Pericardium fibroblast (primary cell): Measurements from ENCODE around the gene PIK3R2. TPM values are rescaled to one million over a fixed set of nuclear protein-coding genes. Genes with fewer than 3 reads are reported as not detected.

Source experiments
- total RNA-seq: library from RNA; depleted of rRNA; stranded (reverse); fragments of >200 nt; gene quantifications from 2 replicates; pipeline ENCODE4 v1.2.3, GENCODE V29; 2015

The PIK3R2 gene
- 48.8 and 49.8 TPM in 2 replicates for total RNA-seq

DNA sequence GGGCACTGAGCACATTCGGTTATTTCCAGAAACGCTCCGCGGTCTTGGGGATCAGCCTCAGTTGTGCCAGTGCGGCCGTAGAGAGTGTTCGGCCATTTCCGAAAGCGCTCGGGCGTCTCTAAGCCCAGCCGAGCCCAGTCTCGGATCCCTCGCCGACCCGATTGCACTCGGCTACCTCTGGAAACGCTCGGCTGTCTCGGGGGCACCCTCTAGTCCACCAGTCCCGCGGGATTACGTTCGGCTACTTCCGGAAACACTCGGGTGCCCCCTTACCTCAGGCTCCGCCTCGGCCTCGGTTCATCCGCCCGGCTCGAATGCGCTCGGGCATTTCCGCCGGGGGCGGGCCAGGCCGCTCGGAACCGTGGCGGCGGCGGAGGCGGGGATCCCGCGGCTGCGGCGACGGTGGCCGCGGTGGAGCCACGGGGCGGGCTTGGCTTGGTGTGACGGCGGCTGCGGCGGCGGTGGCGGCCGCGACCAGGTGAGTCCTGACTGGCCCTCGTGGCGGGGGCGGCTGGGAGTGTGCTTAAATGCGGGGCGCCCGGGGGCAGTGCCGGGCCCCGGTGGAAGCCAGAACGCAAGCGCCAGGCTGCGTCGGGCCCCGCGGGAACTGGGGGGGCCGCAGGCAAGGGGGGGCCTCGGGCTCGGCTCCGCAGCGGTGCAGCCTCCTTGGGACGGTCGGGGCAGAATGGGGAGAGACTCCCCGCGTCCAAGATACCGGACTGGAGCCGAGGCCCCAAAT lies at the start of gene PIK3R2:
Gene PIK3R2, plus strand, starts transcription at position 347 of the 739 bp plus-strand sequence. CDS start 2,717 bp downstream, outside the sequence.

DNA sequence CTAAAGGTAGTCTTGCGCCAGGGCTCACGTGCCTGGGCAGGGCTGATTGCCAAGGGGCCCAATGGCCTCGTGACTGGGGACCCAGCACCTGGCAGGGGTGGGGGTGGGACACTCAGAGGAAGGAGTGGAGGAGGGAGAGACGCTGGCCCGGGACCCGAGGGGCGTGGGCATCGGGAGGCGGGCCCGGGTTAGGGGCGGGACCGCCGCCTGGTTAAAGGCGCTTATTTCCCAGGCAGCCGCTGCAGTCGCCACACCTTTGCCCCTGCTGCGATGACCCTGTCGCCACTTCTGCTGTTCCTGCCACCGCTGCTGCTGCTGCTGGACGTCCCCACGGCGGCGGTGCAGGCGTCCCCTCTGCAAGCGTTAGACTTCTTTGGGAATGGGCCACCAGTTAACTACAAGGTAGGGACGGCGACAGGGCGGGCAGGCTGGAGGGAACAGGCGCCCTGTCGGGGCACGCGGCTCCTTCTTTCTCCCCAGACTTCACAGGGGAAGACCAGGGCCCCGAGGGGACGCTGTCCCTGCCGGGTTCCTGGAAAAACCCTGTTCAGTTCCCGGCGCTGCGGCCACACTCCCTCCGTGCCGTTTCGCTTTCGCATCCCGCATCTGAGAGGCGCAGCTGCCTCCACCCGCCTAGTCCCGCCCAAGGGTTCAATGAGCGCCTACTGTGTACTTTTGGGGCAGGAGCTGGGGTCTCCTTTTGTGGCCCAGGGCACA lies 20.8 kb downstream of the PIK3R2 start, which contains the start of gene IFI30:
Gene IFI30, plus strand, starts transcription at position 242 of the 717 bp plus-strand sequence. Its CDS starts 29 bp downstream, at position 271.

DNA sequence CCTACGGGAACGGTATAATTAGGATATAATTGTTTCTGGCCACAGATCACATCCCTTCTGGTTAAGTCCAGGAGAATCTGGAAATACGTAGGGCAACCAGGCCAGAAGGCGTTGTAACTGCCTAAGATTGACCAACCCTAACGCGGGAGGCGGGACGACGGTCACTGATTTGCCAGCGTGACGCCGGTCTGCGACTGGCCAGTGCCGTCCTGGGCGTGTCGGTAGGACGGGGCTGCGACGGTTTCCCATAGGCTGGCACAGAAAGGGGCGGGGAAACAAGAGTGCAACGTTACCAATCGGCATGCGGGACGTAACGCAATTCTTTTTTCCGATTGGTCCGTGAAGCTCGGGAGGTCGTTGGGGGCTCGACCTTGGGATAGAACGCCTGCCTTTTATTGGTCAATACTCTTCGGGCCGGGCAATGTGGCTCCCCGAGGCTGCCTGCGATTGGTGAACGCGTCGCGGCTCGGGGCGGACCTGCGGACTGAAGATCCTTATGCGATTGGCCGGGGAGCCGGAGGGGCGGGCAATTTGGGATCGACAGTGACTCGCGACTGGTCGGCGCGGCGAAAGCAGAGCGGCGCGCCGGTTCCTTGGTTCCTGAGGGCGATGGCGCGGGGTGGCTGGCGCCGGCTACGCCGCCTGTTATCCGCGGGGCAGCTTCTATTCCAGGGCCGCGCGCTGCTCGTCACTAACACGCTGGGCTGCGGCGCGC lies 39.9 kb downstream of the PIK3R2 start, which contains the start of gene MPV17L2:
Gene MPV17L2, plus strand, starts transcription at position 546 of the 715 bp plus-strand sequence. Its CDS starts 64 bp downstream, at position 610.

GRCh38 chr19:18203863-18204393 lies 51.0 kb downstream of the PIK3R2 start, which contains the start of gene RAB3A:
RAB3A (minus strand) TSS chr19:18204042; CDS start chr19:18202740, 1,302 bp downstream.

Other genes with a start within 250 kb of the PIK3R2 start
- 39.5 and 51.2 TPM in 2 replicates for gene CCDC124, start 220.1 kb upstream of the PIK3R2 start, total RNA-seq
- gene KCNN1, start 186.1 kb upstream of the PIK3R2 start, total RNA-seq = 0.51 TPM in 1 of 2 replicates, not detected in the other
- 11.4 and 13.3 TPM in 2 replicates for gene ARRDC2, start 145.0 kb upstream of the PIK3R2 start, total RNA-seq
- gene IL12RB1, start 66.2 kb upstream of the PIK3R2 start, total RNA-seq = not detected in 2 replicates
- gene MAST3, start 55.4 kb upstream of the PIK3R2 start, total RNA-seq = 4.3 and 7.1 TPM in 2 replicates
- 3.5 TPM in 1 of 2 replicates, not detected in the other for gene IFI30, start 20.6 kb downstream of the PIK3R2 start, total RNA-seq
- 36.8 and 55.7 TPM in 2 replicates for gene MPV17L2, start 40.1 kb downstream of the PIK3R2 start, total RNA-seq
- 2.0 and 2.2 TPM in 2 replicates for gene RAB3A, start 50.9 kb downstream of the PIK3R2 start, total RNA-seq
- gene PDE4C, start 73.3 kb downstream of the PIK3R2 start, total RNA-seq = 6.2 TPM in 1 of 2 replicates, not detected in the other
- gene IQCN, start 121.3 kb downstream of the PIK3R2 start, total RNA-seq = 0.47 and 1.8 TPM in 2 replicates
- gene JUND, start 128.5 kb downstream of the PIK3R2 start, total RNA-seq = 364 and 374 TPM in 2 replicates
- gene LSM4, start 169.9 kb downstream of the PIK3R2 start, total RNA-seq = 150 and 182 TPM in 2 replicates
- 6.1 and 32.4 TPM in 2 replicates for gene PGPEP1, start 187.4 kb downstream of the PIK3R2 start, total RNA-seq
- 28.9 and 61.3 TPM in 2 replicates for gene GDF15, start 233.0 kb downstream of the PIK3R2 start, total RNA-seq
- gene LRRC25, start 244.5 kb downstream of the PIK3R2 start, total RNA-seq = 0.12 TPM in 1 of 2 replicates, not detected in the other